K562 (cell line): ENCODE results near the gene BCL2A1. TPM values are rescaled to one million over a fixed set of nuclear protein-coding genes. Genes with fewer than 3 reads are reported as not detected.

Experiments
- ADNP ChIP-seq: fragments of 200-800 bp; sonication (Bioruptor generic); IDR thresholded peaks from 2 replicates; pipeline ENCODE4 v1.6.1; 2016; ENCODE audit warnings: missing genetic modification characterization, missing compliant biosample characterization
- ASH1L ChIP-seq: fragments of 450-650 bp; IDR thresholded peaks from 2 replicates; pipeline ENCODE4 v1.6.1; 2018; ENCODE audit warnings: borderline replicate concordance, mild to moderate bottlenecking, low read depth; ENCODE audit not compliant: partially characterized antibody
- CBX8 ChIP-seq: fragments of 200-600 bp; sonication (generic); IDR thresholded peaks from 2 replicates; pipeline ENCODE4 v1.6.1; 2012; ENCODE audit warnings: borderline replicate concordance, mixed run types, low read depth, mild to moderate bottlenecking, moderate library complexity, mixed read lengths, low read length, control low read depth, inconsistent platforms; ENCODE audit not compliant: poor library complexity, severe bottlenecking; ENCODE audit errors: extremely low read depth
- ETV1 ChIP-seq: fragments of 450-650 bp; conservative IDR thresholded peaks from 2 replicates; pipeline ENCODE4 v1.6.1; 2016; ENCODE audit warnings: missing genetic modification characterization, control low read depth, low read depth, missing compliant biosample characterization
- GATAD2B ChIP-seq: fragments of 450-650 bp; IDR thresholded peaks from 2 replicates; pipeline ENCODE4 v1.6.1; 2017; ENCODE audit warnings: mild to moderate bottlenecking, borderline replicate concordance
- HDAC1 ChIP-seq, 2 experiments: fragments of 450-650 bp; IDR thresholded peaks; 2 replicates each; pipeline ENCODE4 v1.6.1; 2016 to 2017; ENCODE audit warnings: inconsistent platforms in 1 of 2, mild to moderate bottlenecking in 1 of 2, moderate library complexity in 1 of 2
- KAT2B ChIP-seq: IDR thresholded peaks from one replicate; pipeline ENCODE4 v1.6.1; 2012; ENCODE audit warnings: low read depth, mild to moderate bottlenecking, control low read depth, inconsistent platforms, low read length, moderate library complexity
- KAT7 ChIP-seq: sonication (generic); formaldehyde crosslinking; IDR thresholded peaks from 2 replicates; pipeline ENCODE4 v1.8.0; 2022; ENCODE audit warnings: missing genetic modification reagents, mild to moderate bottlenecking, borderline replicate concordance
- KLF13 ChIP-seq: fragments of 450-650 bp; IDR thresholded peaks from 2 replicates; pipeline ENCODE4 v1.6.1; 2016; ENCODE audit warnings: missing genetic modification characterization, low read depth, mild to moderate bottlenecking, missing compliant biosample characterization, moderate library complexity, borderline replicate concordance
- MAFF ChIP-seq: IDR thresholded peaks from 2 replicates; pipeline ENCODE4 v1.6.1; 2012; ENCODE audit warnings: low read length, improper control_type of control experiment
- MAFG ChIP-seq: fragments of 450-650 bp; conservative IDR thresholded peaks from 2 replicates; pipeline ENCODE4 v1.6.1; 2016; ENCODE audit warnings: missing genetic modification characterization, missing compliant biosample characterization
- NCOA1 ChIP-seq: fragments of 450-650 bp; IDR thresholded peaks from 2 replicates; pipeline ENCODE4 v1.6.1; 2016; ENCODE audit warnings: low read depth
- NCOA4 ChIP-seq: fragments of 450-650 bp; IDR thresholded peaks from 2 replicates; pipeline ENCODE4 v1.6.1; 2018; ENCODE audit warnings: mild to moderate bottlenecking; ENCODE audit not compliant: partially characterized antibody
- RBFOX2 ChIP-seq: fragments of 200-400 bp; formaldehyde crosslinking; IDR thresholded peaks from 2 replicates; pipeline ENCODE4 v1.6.1; 2017; ENCODE audit warnings: low read depth, mild to moderate bottlenecking, low read length, moderate library complexity
- SMC3 ChIP-seq: conservative IDR thresholded peaks from 2 replicates; pipeline ENCODE4 v1.6.1; 2011; ENCODE audit warnings: low read depth, low read length, improper control_type of control experiment; ENCODE audit not compliant: insufficient read depth
- TAL1 ChIP-seq: fragments of 450-650 bp; IDR thresholded peaks from 2 replicates; pipeline ENCODE4 v1.6.1; 2016; ENCODE audit warnings: mild to moderate bottlenecking
- TARDBP ChIP-seq: fragments of 450-650 bp; IDR thresholded peaks from 2 replicates; pipeline ENCODE4 v1.6.1; 2016
- TEAD1 ChIP-seq, 2 experiments: fragments of 450-650 bp in 1 of 2; sonication (generic) in 1 of 2; formaldehyde crosslinking; IDR thresholded peaks; 2 replicates each; pipeline versions ENCODE4 v1.4.0 to v1.8.0; 2020 to 2022; ENCODE audit warnings: mild to moderate bottlenecking in 2 of 2, missing genetic modification reagents in 1 of 2
- TEAD4 ChIP-seq, 2 experiments: sonication (generic) in 1 of 2; formaldehyde crosslinking in 1 of 2; IDR thresholded peaks; 2 replicates each; pipeline versions ENCODE4 v1.6.1 to v1.8.0; 2012 to 2022; ENCODE audit warnings: borderline replicate concordance in 1 of 2, inconsistent platforms in 1 of 2, low read length in 1 of 2, mild to moderate bottlenecking in 1 of 2, missing genetic modification reagents in 1 of 2
- XRCC4 ChIP-seq: IDR thresholded peaks from one replicate; pipeline ENCODE4 v1.6.1; 2011; ENCODE audit not compliant: insufficient read depth, insufficient read length; ENCODE audit errors: extremely low read depth
- ZBTB17 ChIP-seq: fragments of 450-650 bp; formaldehyde crosslinking; IDR thresholded peaks from 2 replicates; pipeline ENCODE4 v1.4.0; 2020; ENCODE audit warnings: mild to moderate bottlenecking
- ZKSCAN8 ChIP-seq: fragments of 200-800 bp; sonication (Bioruptor generic); IDR thresholded peaks from 2 replicates; pipeline ENCODE4 v1.6.1; 2016; ENCODE audit warnings: missing genetic modification characterization, missing compliant biosample characterization
- ZNF263 ChIP-seq: sonication (generic); formaldehyde crosslinking; IDR thresholded peaks from 2 replicates; pipeline ENCODE4 v1.8.0; 2022; ENCODE audit warnings: mild to moderate bottlenecking, missing genetic modification reagents, borderline replicate concordance
- ZNF431 ChIP-seq: sonication (generic); formaldehyde crosslinking; IDR thresholded peaks from 2 replicates; pipeline ENCODE4 v1.8.0; 2022; ENCODE audit warnings: mild to moderate bottlenecking, missing genetic modification reagents
- ZNF589 ChIP-seq: fragments of 200-800 bp; sonication (Bioruptor generic); IDR thresholded peaks from 2 replicates; pipeline ENCODE4 v1.6.1; 2016; ENCODE audit warnings: low read depth, missing genetic modification characterization, missing compliant biosample characterization
- polyA plus RNA-seq, 8 experiments: library from polyadenylated mRNA; depleted of rRNA in 4 of 8; stranded (reverse) in 5 of 8; unstranded in 3 of 8; fragments of >200 nt; fragmentation: Nextera tagmentation in 2 of 8; fragmentation: Illumina TruSeq in 1 of 8; extraction: Ambion mirVana in 2 of 8; extraction: Trizol in 1 of 8; gene quantifications; 2 replicates each; pipeline versions ENCODE4 v1.2.1 to v1.2.3, GENCODE V29; 2011 to 2014; ENCODE audit warnings: inconsistent platforms in 1 of 8, missing spikeins in 1 of 8
- total RNA-seq, 7 experiments: library from RNA; depleted of rRNA in 6 of 7; stranded (reverse); fragments of >200 nt in 6 of 7; fragmentation: Illumina TruSeq in 2 of 7; extraction: Trizol in 2 of 7; gene quantifications; 2 replicates each; pipeline versions ENCODE4 v1.2.1 to v1.2.3, GENCODE V29; 2011 to 2021; ENCODE audit warnings: low replicate concordance in 1 of 7
- TF ChIP-seq, protein P1 (sequence below): fragments of 450-650 bp; formaldehyde crosslinking; IDR thresholded peaks from 2 replicates; pipeline ENCODE4 v1.4.0; 2020; ENCODE audit warnings: mild to moderate bottlenecking, moderate library complexity

BCL2A1 gene
- total and polyA plus RNA-seq, 9 of the 15 experiments (the other 6 are each of a cell fraction or from before 2014, with no cell fraction given) = 0.11 to 1.2 (median 0.25) TPM; not detected in 4

DNA sequence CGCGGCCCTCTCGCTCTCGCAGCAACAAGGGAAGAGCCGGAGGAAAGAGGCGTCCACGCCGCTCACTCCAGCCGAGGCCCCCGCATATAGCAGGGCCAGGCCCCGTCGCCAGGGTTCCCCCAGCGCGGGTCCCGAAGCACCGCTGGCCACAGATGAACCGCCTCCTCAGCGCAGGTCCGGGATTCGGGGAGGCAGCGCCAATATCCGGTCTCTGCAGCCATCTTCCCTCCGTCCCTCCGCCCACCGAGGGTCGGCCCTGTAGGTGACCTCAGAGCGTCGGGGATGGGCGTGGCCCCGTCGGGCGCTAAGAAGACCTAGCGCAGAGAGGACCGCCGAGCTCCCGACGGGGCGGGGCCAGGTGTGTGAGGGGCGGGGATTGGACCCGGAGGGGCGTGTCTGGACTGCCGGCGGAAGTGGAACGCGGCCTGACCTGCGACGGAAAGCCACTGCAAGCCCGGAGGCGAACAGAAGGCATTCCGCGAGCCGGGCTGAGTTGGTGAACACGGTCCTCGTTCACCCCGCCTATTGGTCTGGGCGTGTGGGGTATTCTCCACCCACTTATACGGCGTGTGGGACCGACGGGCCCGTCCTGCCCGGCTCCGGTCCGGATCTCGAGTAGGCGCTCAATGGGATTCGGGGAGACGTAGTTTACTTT is 47.4 kb downstream of the BCL2A1 start (continued):
- TF ChIP-seq NCOA4 (no peak), ZNF431 (peak; percentile 33; the same call in 1 of the 2 replicates), CBX8 (no peak), ZKSCAN8 (no peak), KAT7 (0 out of 2 replicates have a peak, but pooled peaks have one; percentile 87), ADNP (tag) (no peak), KAT2B (no peak), NCOA1 (peak; percentile 27; the same call in 1 of the 2 replicates), TEAD4 (IDR thresholded peaks at IDR 0.05; ENCODE audit: low read length) (no peak), TEAD4 (CRISPR knock-in tag; IDR thresholded peaks at IDR 0.05; ENCODE audit: borderline replicate concordance) (no peak), SMC3 (no peak), RBFOX2 (peak; percentile 93), GATAD2B (no peak), ASH1L (no peak), ZNF589 (no peak), MAFF (no peak), HDAC1 (IDR thresholded peaks at IDR 0.05) (no peak), TAL1 (no peak), ETV1 (tag) (peak; percentile 52; the same call in 1 of the 2 replicates), XRCC4 (no peak), ZNF263 (0 out of 2 replicates have a peak, but pooled peaks have one; percentile 3), KLF13 (tag) (peak; percentile 17; the same call in 1 of the 2 replicates), TARDBP (peak; percentile 53; the same call in 1 of the 2 replicates), ZBTB17 (CRISPR knock-in tag) (peak; percentile 47; the same call in 1 of the 2 replicates), TEAD1 (CRISPR knock-in tag; IDR thresholded peaks at IDR 0.05) (peak in 1 of 2 experiments; percentile 90; a peak in 2 of 4 replicates), MAFG (tag) (no peak)
- TF ChIP-seq, protein P1, sequence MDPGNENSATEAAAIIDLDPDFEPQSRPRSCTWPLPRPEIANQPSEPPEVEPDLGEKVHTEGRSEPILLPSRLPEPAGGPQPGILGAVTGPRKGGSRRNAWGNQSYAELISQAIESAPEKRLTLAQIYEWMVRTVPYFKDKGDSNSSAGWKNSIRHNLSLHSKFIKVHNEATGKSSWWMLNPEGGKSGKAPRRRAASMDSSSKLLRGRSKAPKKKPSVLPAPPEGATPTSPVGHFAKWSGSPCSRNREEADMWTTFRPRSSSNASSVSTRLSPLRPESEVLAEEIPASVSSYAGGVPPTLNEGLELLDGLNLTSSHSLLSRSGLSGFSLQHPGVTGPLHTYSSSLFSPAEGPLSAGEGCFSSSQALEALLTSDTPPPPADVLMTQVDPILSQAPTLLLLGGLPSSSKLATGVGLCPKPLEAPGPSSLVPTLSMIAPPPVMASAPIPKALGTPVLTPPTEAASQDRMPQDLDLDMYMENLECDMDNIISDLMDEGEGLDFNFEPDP (CRISPR knock-in tag) = no peak
